AG20443 (cell line): ENCODE measurements around the gene NREP.
A peak's percentile ranks its signal among the peaks of the same experiment; 100 is the strongest.

Experiments used
- DNase-seq: peaks from one replicate; pipeline ENCODE4 v3.0.0; 2012; ENCODE audit warnings: low spot score, mixed read lengths

Gene NREP

GRCh38 chr5:111697215-111697614 lies 59.8 kb downstream of the NREP start:
- DNase-seq, result no peak

DNA sequence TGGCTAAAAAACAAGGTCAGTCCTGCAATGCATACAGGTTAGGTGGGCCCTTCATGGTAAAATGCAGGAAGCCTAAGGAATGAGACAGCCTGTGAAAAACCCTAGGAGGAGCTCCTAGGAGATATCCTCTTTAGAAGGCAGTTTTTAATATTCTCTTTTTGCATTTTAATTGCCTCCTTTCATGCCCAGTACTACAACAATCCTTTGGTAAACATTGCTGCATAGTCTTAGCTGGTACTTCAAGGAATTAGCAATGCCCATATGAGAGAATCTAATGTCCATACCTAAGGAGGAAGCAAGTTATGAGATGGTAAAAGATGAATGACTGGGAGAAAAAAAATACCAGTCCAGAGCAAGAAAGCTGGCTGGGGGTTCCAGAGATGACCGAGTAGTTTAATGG lies 61.0 kb downstream of the NREP start:
- no peak for DNase-seq

- peak; percentile 75 for DNase-seq
Measured at GRCh38 chr5:111694133-111694532, 62.9 kb downstream of the NREP start.

DNA sequence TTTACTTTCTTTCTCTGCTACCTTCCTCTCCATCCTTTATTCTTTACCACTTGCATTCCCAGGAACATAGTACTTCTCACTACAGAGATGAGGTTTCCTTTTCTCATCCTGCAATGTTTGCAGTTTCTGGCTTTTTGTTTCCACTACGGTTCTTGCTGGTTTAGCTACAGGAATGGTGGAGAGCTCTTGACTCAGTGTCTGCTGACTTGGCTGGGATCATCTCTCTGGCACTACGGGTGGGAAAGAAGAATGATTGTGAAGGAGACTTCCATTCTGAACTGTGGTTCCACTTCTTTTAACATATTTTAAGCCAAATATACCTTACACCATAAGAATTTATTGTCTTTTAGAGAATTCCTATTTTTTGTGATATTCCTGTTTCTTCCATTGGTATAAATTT lies 65.1 kb downstream of the NREP start:
- DNase-seq, result no peak

GRCh38 chr5:111691508-111691907 lies 65.5 kb downstream of the NREP start:
- no peak for DNase-seq

DNA sequence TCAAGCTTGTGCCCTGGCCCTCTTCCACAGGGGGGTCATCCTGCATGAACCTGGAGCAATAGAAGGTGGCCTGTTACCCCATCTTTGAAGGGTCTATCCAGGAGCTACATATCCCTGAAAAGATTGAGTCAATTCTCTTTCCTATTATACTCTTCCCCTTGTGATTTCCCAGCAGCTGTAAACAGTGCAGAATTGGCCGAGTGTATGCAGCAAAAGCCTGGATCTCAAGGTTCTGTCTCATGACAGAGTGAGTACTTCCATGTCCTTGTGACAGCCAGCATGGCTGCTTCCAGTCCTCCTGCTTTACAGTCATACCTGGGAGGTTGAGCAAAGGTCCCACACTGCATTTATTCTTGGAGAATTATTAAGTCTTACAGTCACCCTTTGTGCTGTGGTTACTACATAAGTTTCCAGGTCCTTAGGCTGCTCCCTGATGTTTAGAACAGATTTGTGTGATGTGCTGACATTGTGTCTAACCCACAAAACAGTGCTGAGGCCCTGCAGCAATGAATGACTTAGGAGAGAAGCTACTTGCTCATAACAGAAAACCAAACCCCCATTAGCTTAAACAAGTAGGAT lies 67.5 kb downstream of the NREP start:
- DNase-seq, result no peak

GRCh38 chr5:111685969-111686368 lies 71.0 kb downstream of the NREP start:
- DNase-seq, result no peak

- DNase-seq, result no peak
Measured at GRCh38 chr5:111682641-111683040, 74.4 kb downstream of the NREP start.

DNA sequence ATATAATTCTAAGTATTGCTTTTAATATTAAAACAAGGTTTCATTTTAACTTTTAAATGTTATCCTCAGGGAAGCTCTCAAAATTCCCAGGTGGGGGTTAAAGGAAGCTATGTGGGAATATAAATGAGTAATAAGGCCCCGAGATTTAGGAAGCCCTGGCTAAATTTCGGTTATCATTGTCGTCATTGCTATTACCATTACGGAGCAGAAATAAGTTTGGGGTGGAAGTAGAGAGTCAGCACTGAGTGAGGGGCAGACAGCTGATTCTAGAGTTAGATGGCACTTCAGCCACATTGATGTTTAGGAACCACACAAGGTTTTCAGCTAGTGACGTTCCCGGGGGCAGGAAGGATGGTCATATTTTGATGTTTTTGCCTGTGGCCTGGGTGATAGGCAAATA lies 74.9 kb downstream of the NREP start:
- DNase-seq, result no peak

DNA sequence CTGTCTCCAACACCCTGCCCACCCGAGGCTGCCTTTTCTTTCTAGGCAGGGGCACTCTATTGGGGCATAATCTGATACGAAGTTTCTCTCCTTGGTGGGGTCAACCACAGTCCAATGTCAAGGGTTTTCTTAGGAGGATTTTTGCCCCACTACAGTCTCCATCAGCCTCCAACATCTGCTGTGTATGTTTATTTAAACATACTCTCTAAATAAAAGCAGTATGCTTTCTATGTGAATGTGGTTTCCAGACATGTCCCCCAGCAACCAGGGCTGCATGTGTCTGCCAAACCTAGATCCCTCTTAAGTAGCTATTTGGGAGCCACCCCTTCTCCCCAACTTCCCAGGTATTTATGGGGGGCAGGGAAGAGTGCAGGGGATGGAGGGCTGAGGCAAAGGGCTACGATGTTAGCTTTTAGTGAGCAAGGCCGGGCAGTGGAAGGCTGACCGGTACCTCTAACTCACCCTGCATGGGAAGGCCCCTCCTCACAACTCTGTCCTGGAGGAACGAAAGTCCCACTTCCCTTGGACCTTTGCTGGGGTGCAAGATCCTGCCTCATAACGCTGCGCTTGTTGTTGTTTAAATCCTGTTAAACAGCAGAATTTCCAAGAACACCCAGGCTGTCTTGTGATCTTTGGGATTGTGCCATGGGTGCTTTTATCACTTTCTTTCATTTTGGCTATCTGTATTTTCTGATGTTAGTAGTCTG lies 75.4 kb downstream of the NREP start:
- no peak for DNase-seq

GRCh38 chr5:111680737-111681413 lies 76.1 kb downstream of the NREP start:
- DNase-seq, result peak; percentile 80

DNA sequence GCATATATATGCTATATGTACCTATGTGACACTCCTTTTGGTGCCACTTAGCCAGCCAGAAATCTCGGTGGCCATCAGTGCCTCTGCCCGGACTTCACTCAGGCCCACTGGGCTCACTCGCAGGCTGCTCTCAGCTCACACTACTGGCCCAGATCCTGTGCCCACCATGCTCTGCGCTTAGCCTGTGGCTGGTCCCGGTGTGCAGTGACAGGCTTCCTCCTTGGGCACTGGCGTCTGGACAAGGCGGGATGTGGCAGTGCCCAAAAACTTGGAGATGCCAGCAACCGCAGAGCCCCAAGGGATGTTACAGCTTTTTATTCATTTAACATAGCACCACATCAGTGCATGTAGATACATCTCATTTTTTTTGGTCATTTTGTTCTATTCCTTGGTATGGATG lies 77.4 kb downstream of the NREP start:
- no peak for DNase-seq
